Right lobe of liver (tissue), 6 donors: Measurements from ENCODE around the gene CCSER1. TPM values are rescaled to one million over a fixed set of nuclear protein-coding genes. Genes with fewer than 3 reads are reported as not detected.

ENCODE experiments used
- ATAC-seq, 4 donors: fragments of 200-7000 bp; cut with Tn5 transposase; one replicate each; pipeline ENCODE4 v1.9.1; 2020; ENCODE audit warnings: mild to moderate bottlenecking in 4 of 4, moderate library complexity in 4 of 4
- DNase-seq, 3 donors: peaks; one replicate each; pipeline ENCODE4 v3.0.0-alpha.2; 2020
- H3K27ac ChIP-seq, 3 donors: fragments of 200-600 bp; one replicate each; pipeline ENCODE4 v1.8.0; 2022
- H3K27me3 ChIP-seq, 2 donors: fragments of 200-600 bp; one replicate each; pipeline ENCODE4 v1.8.0; 2022
- H3K36me3 ChIP-seq, 4 donors: fragments of 200-600 bp; sonication (generic) in 1 of 4; one replicate each; pipeline versions ENCODE4 v1.5.1 to v1.8.0; 2017 to 2022; ENCODE audit warnings: control low read depth in 1 of 4
- H3K4me1 ChIP-seq, 4 donors: fragments of 200-600 bp; sonication (generic) in 1 of 4; one replicate each; pipeline versions ENCODE4 v1.5.1 to v1.8.0; 2017 to 2022; ENCODE audit warnings: control low read depth in 1 of 4
- H3K4me3 ChIP-seq, 3 donors: fragments of 200-600 bp; one replicate each; pipeline ENCODE4 v1.8.0; 2022
- H3K9me3 ChIP-seq, 4 donors: fragments of 200-600 bp; sonication (generic) in 1 of 4; one replicate each; pipeline versions ENCODE4 v1.5.1 to v1.8.0; 2017 to 2022; ENCODE audit warnings: control low read depth in 1 of 4
- CTCF ChIP-seq, 4 donors: fragments of 200-600 bp in 3 of 4; fragments of 450-650 bp in 1 of 4; IDR thresholded peaks; one replicate each; pipeline versions ENCODE4 v1.5.1 to v1.8.0; 2016 to 2022; ENCODE audit warnings: antibody characterized with exemption in 4 of 4, mild to moderate bottlenecking in 2 of 4
- POLR2A ChIP-seq: fragments of 450-650 bp; IDR thresholded peaks from one replicate; pipeline ENCODE4 v1.6.1; 2017; ENCODE audit warnings: antibody characterized with exemption, mild to moderate bottlenecking
- WGBS: methylation state at CpG from one replicate; pipeline ENCODE4 v1.1.6; 2018; ENCODE audit warnings: low coverage, low lambda C conversion rate; ENCODE audit not compliant: insufficient coverage; ENCODE audit errors: missing lambda C conversion rate; 5-methylcytosine and 5-hydroxymethylcytosine counted together
- intact Hi-C, 2 donors: fragments of 100-400 bp; cut with DNase I; formaldehyde crosslinking; loops; one replicate each; pipeline versions ENCODE4 v1.11.2 to v1.14.1; 2022
- total RNA-seq, 6 experiments: library from RNA; depleted of rRNA in 2 of 6; stranded (reverse); fragments of >200 nt in 2 of 6; fragmentation: NEBNext Ultra II Directional in 3 of 6; extraction: Animal tissue kit (Norgen Biotek cat#: 25700) in 3 of 6; gene quantifications; one replicate each; pipeline versions ENCODE4 v1.1.0 to v1.2.4, GENCODE V29; 2016 to 2023
- donor health status: DM: no; HTN: yes; CAD: no.
- donor health status: DM: no; HTN: no; CAD: no.
- donor health status: DM: no; HTN: no; CAD: no.
- donor health status: DM: no; HTN: yes; CAD: no.
- donor health status: DM: no; HTN: yes; CAD: no.

CCSER1 gene
- total RNA-seq, 6 experiments from 2014 or later = 0.15 to 1.00 (median 0.65) TPM

- H3K27ac ChIP-seq = no peak overlapping the region
- H3K27me3 ChIP-seq = no peaks in the 10 kb centered on the region
- no peak for ATAC-seq
- intact Hi-C loops = no loop called here
- TF ChIP-seq CTCF (IDR thresholded peaks at IDR 0.05) = no peak
- TF ChIP-seq POLR2A = no peak
- H3K9me3 ChIP-seq = no peaks in the 10 kb centered on the region
- no peak overlapping the region for H3K4me3 ChIP-seq
- H3K36me3 ChIP-seq = no peaks in the 10 kb centered on the region
- H3K4me1 ChIP-seq = no peaks in the 10 kb centered on the region
- 50% methylated on average over 5 of the region's 5 CpGs for WGBS
- no peak for DNase-seq
Measured at GRCh38 chr4:90146306-90146705, 19.1 kb downstream of the CCSER1 start.

GRCh38 chr4:90148574-90149148 is 21.5 kb downstream of the CCSER1 start:
- no peak overlapping the region for H3K4me3 ChIP-seq
- no peaks in the 10 kb centered on the region for H3K9me3 ChIP-seq
- 29% methylated on average over 2 of the region's 2 CpGs for WGBS
- H3K27me3 ChIP-seq = no peaks in the 10 kb centered on the region
- intact Hi-C loops = no loop called here
- DNase-seq (no peak), ATAC-seq (no peak)
- H3K27ac ChIP-seq = no peak overlapping the region
- H3K36me3 ChIP-seq = no peaks in the 10 kb centered on the region
- TF ChIP-seq POLR2A (no peak), CTCF (IDR thresholded peaks at IDR 0.05) (no peak)
- no peaks in the 10 kb centered on the region for H3K4me1 ChIP-seq

- DNase-seq (no peak), ATAC-seq (no peak)
- H3K27me3 ChIP-seq = no peaks in the 10 kb centered on the region
- no peak overlapping the region for H3K27ac ChIP-seq
- TF ChIP-seq POLR2A (no peak), CTCF (IDR thresholded peaks at IDR 0.05) (no peak)
- H3K4me1 ChIP-seq = no peaks in the 10 kb centered on the region
- H3K36me3 ChIP-seq = no peaks in the 10 kb centered on the region
- H3K4me3 ChIP-seq = no peak overlapping the region
- H3K9me3 ChIP-seq = no peaks in the 10 kb centered on the region
- intact Hi-C loops = no loop called here
Measured at GRCh38 chr4:90152024-90152423, 24.8 kb downstream of the CCSER1 start.

- 33% methylated on average over 1 of the region's 1 CpG for WGBS
- TF ChIP-seq POLR2A (no peak), CTCF (IDR thresholded peaks at IDR 0.05) (no peak)
- Histone ChIP-seq H3K4me3 (no peak overlapping the region), H3K27ac (no peak overlapping the region), H3K27me3 (no peaks in the 10 kb centered on the region), H3K36me3 (no peaks in the 10 kb centered on the region), H3K4me1 (no peaks in the 10 kb centered on the region), H3K9me3 (no peaks in the 10 kb centered on the region)
- ATAC-seq (no peak), DNase-seq (no peak)
- intact Hi-C loops = no loop called here
Measured at GRCh38 chr4:90159193-90159592, 32.0 kb downstream of the CCSER1 start.

- H3K36me3 ChIP-seq = no peaks in the 10 kb centered on the region
- no peaks in the 10 kb centered on the region for H3K4me1 ChIP-seq
- H3K27me3 ChIP-seq = no peaks in the 10 kb centered on the region
- H3K4me3 ChIP-seq = no peak overlapping the region
- intact Hi-C loops = no loop called here
- DNase-seq = no peak
- no peaks in the 10 kb centered on the region for H3K9me3 ChIP-seq
- H3K27ac ChIP-seq = no peak overlapping the region
- ATAC-seq = no peak
- TF ChIP-seq POLR2A (no peak), CTCF (IDR thresholded peaks at IDR 0.05) (no peak)
- 27% methylated on average over 1 of the region's 1 CpG for WGBS
Measured at GRCh38 chr4:90160044-90160443, 32.9 kb downstream of the CCSER1 start.
